ENCODE results near the gene ZNF136.

ZNF136 gene

GRCh38 chr19:12156223-12157058 is 6.5 kb upstream of the ZNF136 start, which contains the start of gene ZNF625:
Gene ZNF625, minus strand, starts transcription at chr19:12156734. Its CDS starts 176 bp downstream, at chr19:12156558.
- TF ChIP-seq CTCF (conservative IDR thresholded peaks at IDR 0.05; ENCODE audit: low read length), result no peak
- peak within 1 kb of the TSS; percentile 87 for H3K4me3 ChIP-seq (ENCODE audit: low read length)
- peak; percentile 82 for DNase-seq (ENCODE audit: low read depth)

GRCh38 chr19:12159773-12160414 is 3.0 kb upstream of the ZNF136 start:
- TF ChIP-seq CTCF (conservative IDR thresholded peaks at IDR 0.05; ENCODE audit: low read length), result no peak
- no peak overlapping the region for H3K4me3 ChIP-seq (ENCODE audit: low read length)
- no peak for DNase-seq (ENCODE audit: low read depth)

GRCh38 chr19:12162513-12162881 is 399 bp upstream of the ZNF136 start:
- no peak for DNase-seq (ENCODE audit: low read depth)
- peak overlapping the region; percentile 90 for H3K4me3 ChIP-seq (ENCODE audit: low read length)
- no peak for TF ChIP-seq CTCF (conservative IDR thresholded peaks at IDR 0.05; ENCODE audit: low read length)

- H3K4me3 ChIP-seq (ENCODE audit: low read length), result peak overlapping the region; percentile 90
- peak; percentile 40 for DNase-seq (ENCODE audit: low read depth)
- no peak for TF ChIP-seq CTCF (conservative IDR thresholded peaks at IDR 0.05; ENCODE audit: low read length)
These were observed 930 bp downstream of the ZNF136 start for GRCh38 chr19:12163826-12164225.

- DNase-seq (ENCODE audit: low read depth), result peak; percentile 8
- no peak for TF ChIP-seq CTCF (conservative IDR thresholded peaks at IDR 0.05; ENCODE audit: low read length)
- H3K4me3 ChIP-seq (ENCODE audit: low read length), result no peak overlapping the region
These were observed 3.7 kb downstream of the ZNF136 start for GRCh38 chr19:12166626-12167025.

GRCh38 chr19:12180377-12180776 is 17.5 kb downstream of the ZNF136 start:
- DNase-seq (ENCODE audit: low read depth), result no peak
- no peak for TF ChIP-seq CTCF (conservative IDR thresholded peaks at IDR 0.05; ENCODE audit: low read length)
- H3K4me3 ChIP-seq (ENCODE audit: low read length), result no peak overlapping the region

GRCh38 chr19:12187625-12188024 is 24.7 kb downstream of the ZNF136 start:
- no peak overlapping the region for H3K4me3 ChIP-seq (ENCODE audit: low read length)
- no peak for TF ChIP-seq CTCF (conservative IDR thresholded peaks at IDR 0.05; ENCODE audit: low read length)
- no peak for DNase-seq (ENCODE audit: low read depth)

Data from AG10803 (cell line).